T-helper 2 cell (primary cell): ENCODE results near the gene CCT8L2.
"Not testable (repeated sequence)": the region's sequence is repeated elsewhere in the genome, so short reads cannot be mapped to it uniquely, and the experiment has no call there.

Source experiments
- DNase-seq, 5 experiments: peaks; one replicate each; pipeline versions ENCODE4 v3.0.0 to v3.0.0-alpha.2; 2012 to 2022
- total RNA-seq, 2 donors: gene quantifications; one replicate each; lab custom pipeline; 2026; lab: John Stamatoyannopoulos, UW

CCT8L2 gene
- total RNA-seq: 0 reads per million in 2 donors

- DNase-seq: not testable (repeated sequence)
Observed at GRCh38 chr22:16592710-16593109, at the start of gene CCT8L2. Gene CCT8L2 (minus strand): TSS chr22:16592810. CDS start chr22:16592550, 260 bp downstream.

- not testable (repeated sequence) for DNase-seq
Observed at GRCh38 chr22:16635442-16635841, 42.8 kb upstream of the CCT8L2 start.

GRCh38 chr22:16634092-16634491, 41.5 kb upstream of the CCT8L2 start:
- DNase-seq: not testable (repeated sequence)

- not testable (repeated sequence) for DNase-seq
Observed at GRCh38 chr22:16628476-16628875, 35.9 kb upstream of the CCT8L2 start.

- not testable (repeated sequence) for DNase-seq
Observed at GRCh38 chr22:16625018-16625417, 32.4 kb upstream of the CCT8L2 start.

GRCh38 chr22:16623595-16623994, 31.0 kb upstream of the CCT8L2 start:
- not testable (repeated sequence) for DNase-seq

- DNase-seq: not testable (repeated sequence)
Observed at GRCh38 chr22:16617516-16617915, 24.9 kb upstream of the CCT8L2 start.

GRCh38 chr22:16616390-16616938, 23.9 kb upstream of the CCT8L2 start:
- not testable (repeated sequence) for DNase-seq

GRCh38 chr22:16615606-16616245, 23.1 kb upstream of the CCT8L2 start:
- DNase-seq: not testable (repeated sequence)

GRCh38 chr22:16609548-16610261, 17.1 kb upstream of the CCT8L2 start:
- no peak for DNase-seq

GRCh38 chr22:16608931-16609330, 16.3 kb upstream of the CCT8L2 start:
- DNase-seq: no peak

- not testable (repeated sequence) for DNase-seq
Observed at GRCh38 chr22:16604257-16604998, 11.8 kb upstream of the CCT8L2 start.

- DNase-seq: not testable (repeated sequence)
Observed at GRCh38 chr22:16603770-16604242, 11.2 kb upstream of the CCT8L2 start.

GRCh38 chr22:16603448-16603768, 10.8 kb upstream of the CCT8L2 start:
- DNase-seq: no peak

- DNase-seq: not testable (repeated sequence)
Observed at GRCh38 chr22:16602728-16603447, 10.3 kb upstream of the CCT8L2 start.

GRCh38 chr22:16602224-16602727, 9.7 kb upstream of the CCT8L2 start:
- not testable (repeated sequence) for DNase-seq

GRCh38 chr22:16601437-16602223, 9.0 kb upstream of the CCT8L2 start:
- DNase-seq: no peak

GRCh38 chr22:16600644-16601436, 8.2 kb upstream of the CCT8L2 start:
- not testable (repeated sequence) for DNase-seq

- DNase-seq: not testable (repeated sequence)
Observed at GRCh38 chr22:16599648-16600047, 7.0 kb upstream of the CCT8L2 start.

GRCh38 chr22:16595251-16595650, 2.6 kb upstream of the CCT8L2 start:
- DNase-seq: not testable (repeated sequence)
